Prostate gland (tissue), 2 donors: Measurements from ENCODE around the gene LRRC4C. TPM values are rescaled to one million over a fixed set of nuclear protein-coding genes. Genes with fewer than 3 reads are reported as not detected.

Experiments used
- DNase-seq: peaks from one replicate; pipeline ENCODE4 v3.0.0-alpha.2; 2019; ENCODE audit warnings: low spot score
- H3K27ac ChIP-seq, 2 donors: fragments of 200-600 bp; sonication (generic); 2 replicates each; pipeline ENCODE4 v1.5.1; 2017 to 2019
- H3K27me3 ChIP-seq: fragments of 200-600 bp; sonication (generic); replicated peaks from 2 replicates; pipeline ENCODE4 v1.5.1; 2019; ENCODE audit not compliant: insufficient read depth
- H3K36me3 ChIP-seq, 2 donors: fragments of 200-600 bp; sonication (generic); 1 replicate in 1 of 2; 2 replicates in 1 of 2; pipeline versions ENCODE4 v1.5.1 to v1.8.1; 2017 to 2019
- H3K4me1 ChIP-seq: fragments of 200-600 bp; sonication (generic); replicated peaks from 2 replicates; pipeline ENCODE4 v1.5.1; 2019
- H3K4me3 ChIP-seq, 2 donors: fragments of 200-600 bp; sonication (generic); 2 replicates each; pipeline ENCODE4 v1.5.1; 2017 to 2019
- H3K9me3 ChIP-seq: fragments of 200-600 bp; sonication (generic); 2 replicates; pipeline ENCODE4 v1.5.1; 2017
- POLR2A ChIP-seq: fragments of 450-650 bp; IDR thresholded peaks from one replicate; pipeline ENCODE4 v1.6.1; 2016; ENCODE audit warnings: antibody characterized with exemption, mild to moderate bottlenecking
- POLR2AphosphoS5 ChIP-seq: sonication (generic); formaldehyde crosslinking; IDR thresholded peaks from one replicate; pipeline ENCODE4 v1.6.1; 2017; ENCODE audit warnings: antibody characterized with exemption
- WGBS: methylation state at CpG from one replicate; pipeline ENCODE4 v1.1.5; 2018; 5-methylcytosine and 5-hydroxymethylcytosine counted together
- intact Hi-C: fragments of 100-400 bp; cut with DNase I; formaldehyde crosslinking; loops from one replicate; pipeline ENCODE4 v1.14.2; 2022
- total RNA-seq, 2 donors: library from RNA; depleted of rRNA; stranded (reverse); fragments of >200 nt; gene quantifications; one replicate each; pipeline ENCODE4 v1.1.0, GENCODE V29; 2016
- TF ChIP-seq, protein P1 (sequence below), 4 experiments: fragments of 200-600 bp in 2 of 4; fragments of 450-650 bp in 2 of 4; sonication (generic) in 2 of 4; IDR thresholded peaks; 1 replicate in 3 of 4; 2 replicates in 1 of 4; pipeline ENCODE4 v1.5.1; 2016 to 2019; ENCODE audit warnings: antibody characterized with exemption in 4 of 4, mild to moderate bottlenecking in 2 of 4, moderate library complexity in 2 of 4

LRRC4C gene
- total RNA-seq, 2 donors from 2014 or later: 0.28 TPM; not detected in 1

DNA sequence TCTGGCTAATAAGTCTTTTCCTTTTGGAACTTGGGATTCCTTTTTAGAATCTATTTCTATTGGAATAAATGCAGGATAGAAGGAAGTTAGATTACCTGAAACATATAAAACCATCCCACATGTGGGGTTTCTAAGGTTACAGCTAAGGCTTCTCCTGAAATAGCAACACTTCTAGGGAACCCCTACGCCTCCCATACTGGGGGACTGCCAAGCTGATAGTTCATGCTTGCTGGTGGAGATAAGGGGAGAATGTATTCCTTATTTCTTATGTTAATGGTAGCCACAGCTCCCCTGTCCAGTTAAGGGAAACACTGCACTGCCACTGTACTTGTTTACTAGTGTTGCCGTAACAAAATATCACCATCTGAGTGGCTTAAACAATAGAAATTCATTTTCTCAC is 1189.6 kb downstream of the LRRC4C start:
- H3K9me3 ChIP-seq: no peaks in the 10 kb centered on the region
- DNase-seq: no peak
- H3K27ac ChIP-seq: no peak overlapping the region
- WGBS: 81% methylated on average over 2 of the region's 2 CpGs
- no peaks in the 10 kb centered on the region for H3K36me3 ChIP-seq
- no peak overlapping the region for H3K4me3 ChIP-seq
- intact Hi-C loops: no loop called here
- no peak for TF ChIP-seq POLR2AphosphoS5
- H3K4me1 ChIP-seq: no peaks in the 10 kb centered on the region
- no peaks in the 10 kb centered on the region for H3K27me3 ChIP-seq

DNA sequence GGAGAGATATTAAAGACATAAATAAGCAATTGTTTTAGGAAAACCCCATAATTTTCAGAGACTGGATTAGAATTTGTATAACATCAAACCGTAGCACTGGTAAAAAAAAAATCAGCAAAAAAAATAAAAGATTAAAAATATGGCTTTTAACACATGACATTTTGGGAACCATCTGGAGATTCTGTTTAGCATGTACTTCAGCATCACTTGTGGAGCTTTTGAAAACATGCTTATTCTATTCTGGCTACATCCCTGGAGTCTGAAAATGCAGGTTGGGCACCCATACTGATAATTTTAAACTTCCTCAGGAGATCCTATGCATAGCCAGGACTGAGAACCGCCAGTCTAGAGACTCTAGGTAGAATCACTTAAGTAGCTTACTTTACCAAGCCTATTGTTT is 1190.9 kb downstream of the LRRC4C start:
- WGBS: 78% methylated on average over 2 of the region's 2 CpGs
- no peak for DNase-seq
- intact Hi-C loops: no loop called here
- Histone ChIP-seq H3K27me3 (no peaks in the 10 kb centered on the region), H3K36me3 (no peaks in the 10 kb centered on the region), H3K4me1 (no peaks in the 10 kb centered on the region), H3K4me3 (no peak overlapping the region), H3K9me3 (no peaks in the 10 kb centered on the region), H3K27ac (no peak overlapping the region)
- TF ChIP-seq, protein P1, sequence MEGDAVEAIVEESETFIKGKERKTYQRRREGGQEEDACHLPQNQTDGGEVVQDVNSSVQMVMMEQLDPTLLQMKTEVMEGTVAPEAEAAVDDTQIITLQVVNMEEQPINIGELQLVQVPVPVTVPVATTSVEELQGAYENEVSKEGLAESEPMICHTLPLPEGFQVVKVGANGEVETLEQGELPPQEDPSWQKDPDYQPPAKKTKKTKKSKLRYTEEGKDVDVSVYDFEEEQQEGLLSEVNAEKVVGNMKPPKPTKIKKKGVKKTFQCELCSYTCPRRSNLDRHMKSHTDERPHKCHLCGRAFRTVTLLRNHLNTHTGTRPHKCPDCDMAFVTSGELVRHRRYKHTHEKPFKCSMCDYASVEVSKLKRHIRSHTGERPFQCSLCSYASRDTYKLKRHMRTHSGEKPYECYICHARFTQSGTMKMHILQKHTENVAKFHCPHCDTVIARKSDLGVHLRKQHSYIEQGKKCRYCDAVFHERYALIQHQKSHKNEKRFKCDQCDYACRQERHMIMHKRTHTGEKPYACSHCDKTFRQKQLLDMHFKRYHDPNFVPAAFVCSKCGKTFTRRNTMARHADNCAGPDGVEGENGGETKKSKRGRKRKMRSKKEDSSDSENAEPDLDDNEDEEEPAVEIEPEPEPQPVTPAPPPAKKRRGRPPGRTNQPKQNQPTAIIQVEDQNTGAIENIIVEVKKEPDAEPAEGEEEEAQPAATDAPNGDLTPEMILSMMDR (IDR thresholded peaks at IDR 0.05): no peak
- no peak for TF ChIP-seq POLR2AphosphoS5

DNA sequence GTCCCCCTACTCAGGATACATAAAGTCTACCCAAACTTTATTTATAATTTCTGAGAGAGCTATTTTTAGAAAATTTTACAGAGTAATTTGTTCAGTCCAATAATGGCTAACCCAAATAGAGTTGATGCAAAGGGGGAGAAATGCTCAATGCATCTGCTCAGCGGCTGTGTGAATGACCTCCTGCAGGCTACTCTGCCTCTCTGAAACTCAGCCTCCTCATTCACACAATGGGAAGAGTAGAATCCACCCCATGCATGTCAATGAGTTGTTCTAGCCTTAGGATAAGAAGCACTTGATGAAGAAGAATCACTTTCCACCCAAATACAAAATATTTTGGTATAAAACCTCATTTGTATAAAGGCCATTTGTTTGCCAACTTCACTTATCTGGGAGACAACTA is 1204.0 kb downstream of the LRRC4C start:
- no peaks in the 10 kb centered on the region for H3K27me3 ChIP-seq
- no peaks in the 10 kb centered on the region for H3K4me1 ChIP-seq
- no peak overlapping the region for H3K27ac ChIP-seq
- H3K36me3 ChIP-seq: no peaks in the 10 kb centered on the region
- no peak for DNase-seq
- intact Hi-C loops: no loop called here
- no peaks in the 10 kb centered on the region for H3K9me3 ChIP-seq
- TF ChIP-seq, protein P1 (IDR thresholded peaks at IDR 0.05): no peak
- TF ChIP-seq POLR2A (no peak), POLR2AphosphoS5 (no peak)
- WGBS: 79% methylated on average over 1 of the region's 1 CpG
- no peak overlapping the region for H3K4me3 ChIP-seq

DNA sequence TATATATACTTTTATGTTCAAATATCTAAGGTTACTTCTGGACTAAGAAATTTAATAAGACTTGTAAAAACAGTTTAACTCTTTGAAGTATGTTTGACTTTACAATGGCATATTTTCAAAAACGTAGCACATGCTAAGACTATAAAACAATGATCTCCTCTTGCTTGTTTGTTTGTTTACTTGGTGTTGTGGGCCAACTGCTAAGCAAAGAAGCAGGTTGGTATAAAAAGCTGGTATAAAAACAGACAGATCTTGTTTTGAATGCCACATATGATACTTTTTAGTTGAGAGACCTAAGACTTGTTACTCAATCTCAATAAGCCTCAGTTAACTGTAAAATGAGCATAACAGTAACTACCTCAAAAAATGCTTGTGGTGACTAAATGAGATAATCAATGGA is 1206.3 kb downstream of the LRRC4C start:
- no peaks in the 10 kb centered on the region for H3K27me3 ChIP-seq
- H3K27ac ChIP-seq: no peak overlapping the region
- 38% methylated on average over 1 of the region's 1 CpG for WGBS
- H3K9me3 ChIP-seq: no peaks in the 10 kb centered on the region
- H3K36me3 ChIP-seq: no peaks in the 10 kb centered on the region
- TF ChIP-seq POLR2AphosphoS5: no peak
- TF ChIP-seq POLR2A: no peak
- TF ChIP-seq, protein P1 (IDR thresholded peaks at IDR 0.05): no peak
- no peaks in the 10 kb centered on the region for H3K4me1 ChIP-seq
- intact Hi-C loops: no loop called here
- no peak for DNase-seq
- H3K4me3 ChIP-seq: no peak overlapping the region

DNA sequence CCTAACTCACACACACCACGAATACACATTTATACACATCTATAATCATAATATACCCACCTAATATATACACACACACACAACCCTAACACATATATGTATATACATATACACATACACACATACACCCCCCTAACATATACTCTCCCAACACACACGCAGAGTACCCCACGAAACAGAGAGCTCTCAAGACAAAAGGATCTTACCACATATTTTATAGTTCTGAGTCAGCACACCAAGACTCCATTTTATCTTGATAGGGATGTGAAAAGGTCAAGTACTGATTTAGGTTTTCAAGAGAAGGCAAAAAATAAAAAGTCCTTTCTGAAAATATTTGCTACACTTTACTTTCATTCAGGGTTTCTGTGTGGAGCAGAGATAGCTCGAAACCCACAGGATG is 1207.2 kb downstream of the LRRC4C start:
- 85% methylated on average over 4 of the region's 4 CpGs for WGBS
- intact Hi-C loops: no loop called here
- no peak overlapping the region for H3K4me3 ChIP-seq
- no peaks in the 10 kb centered on the region for H3K9me3 ChIP-seq
- no peaks in the 10 kb centered on the region for H3K4me1 ChIP-seq
- H3K36me3 ChIP-seq: no peaks in the 10 kb centered on the region
- H3K27me3 ChIP-seq: no peaks in the 10 kb centered on the region
- TF ChIP-seq POLR2A (no peak), POLR2AphosphoS5 (no peak)
- TF ChIP-seq, protein P1 (IDR thresholded peaks at IDR 0.05): no peak
- no peak for DNase-seq
- no peak overlapping the region for H3K27ac ChIP-seq
